Fibroblast of peridontal ligament (primary cell): Measurements from ENCODE around the gene RNF149.

Experiments
- DNase-seq: peaks from one replicate; pipeline ENCODE4 v3.0.0-alpha.2; 2010; ENCODE audit errors: extremely low read depth

RNF149 gene

DNA sequence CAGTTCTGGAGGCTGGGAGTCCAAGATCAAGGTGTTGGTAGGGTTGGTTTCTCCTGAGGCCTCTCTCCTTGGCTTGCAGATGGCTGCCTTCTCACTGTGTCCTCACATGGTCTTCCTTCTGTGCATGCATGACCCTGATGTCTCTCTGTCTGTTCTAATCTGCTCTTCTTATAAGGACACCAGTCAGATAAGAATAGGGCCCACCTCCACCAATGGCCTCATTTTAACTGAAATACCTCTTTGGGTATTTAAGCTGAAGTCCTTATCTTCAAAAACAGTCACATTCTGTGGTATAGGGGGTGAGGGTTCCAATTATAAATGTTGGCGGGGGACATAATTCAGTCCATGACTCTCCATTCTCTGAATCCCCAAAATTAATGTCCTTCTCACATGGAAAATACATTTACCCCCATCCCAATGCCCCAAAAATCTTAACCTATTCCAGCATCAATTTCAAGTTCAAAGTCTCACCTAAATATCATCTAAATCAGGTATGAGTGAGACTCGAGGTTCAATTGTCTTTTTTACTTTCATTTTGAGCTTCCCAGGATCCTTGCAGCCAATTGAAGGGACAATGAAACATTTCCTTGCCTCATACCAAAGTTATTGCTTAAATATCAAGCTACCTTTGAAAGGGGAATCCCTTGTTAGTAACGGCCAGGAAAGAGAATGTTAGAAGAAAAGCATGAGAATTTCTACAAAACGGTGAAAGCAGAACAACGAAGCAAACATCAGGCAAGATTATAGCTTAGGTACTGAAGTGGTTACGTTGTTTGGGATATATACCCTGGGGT is 76.4 kb downstream of the RNF149 start:
- no peak for DNase-seq

- peak; percentile 26 for DNase-seq
These were observed 77.3 kb downstream of the RNF149 start for GRCh38 chr2:101231240-101231639.

- peak; percentile 57 for DNase-seq
These were observed 77.9 kb downstream of the RNF149 start for GRCh38 chr2:101230541-101231001.
